ENCODE results near the gene TNRC6B.

- no peak for TF ChIP-seq CTCF (optimal IDR thresholded peaks at IDR 0.05 in 1 of 3, IDR thresholded peaks at IDR 0.05 in 1 of 3, conservative IDR thresholded peaks at IDR 0.05 in 1 of 3; ENCODE audit: extremely low read depth in 1 of 3, insufficient read depth in 2 of 3, low read length in 3 of 3)
- TF ChIP-seq EZH2 (IDR thresholded peaks at IDR 0.05; ENCODE audit: low read length): no peak
These were observed 92.3 kb downstream of the TNRC6B start for GRCh38 chr22:40270031-40270430.

Measured in keratinocyte (primary cell).